HTERT RPE-1 (cell line): ENCODE measurements around the gene FAM167B.

Experiments used
- in situ Hi-C: fragments of 300-500 bp; cut with MboI; formaldehyde crosslinking; loops from 4 replicates; pipeline ENCODE4 v1.14.3; 2020; ENCODE audit warnings: low sequenced_read_pairs

The FAM167B gene

GRCh38 chr1:32246888-32247273, at the start of gene FAM167B:
Gene FAM167B, plus strand, starts transcription at chr1:32247222. Its CDS starts 200 bp downstream, at chr1:32247422.
- in situ Hi-C loops: no loop called here

- in situ Hi-C loops: no loop called here
Observed at GRCh38 chr1:32197837-32198236, 49.2 kb upstream of the FAM167B start.

- in situ Hi-C loops: no loop called here
Observed at GRCh38 chr1:32198237-32199042, 48.6 kb upstream of the FAM167B start.

GRCh38 chr1:32199043-32199716, 47.8 kb upstream of the FAM167B start:
- in situ Hi-C loops: no loop called here

GRCh38 chr1:32199717-32200072, 47.3 kb upstream of the FAM167B start:
- in situ Hi-C loops: no loop called here

- in situ Hi-C loops: no loop called here
Observed at GRCh38 chr1:32200226-32201010, 46.6 kb upstream of the FAM167B start, which contains the start of gene CCDC28B. Gene CCDC28B, plus strand, starts transcription at chr1:32200595. Its CDS starts 1,341 bp downstream, at chr1:32201936.

GRCh38 chr1:32201011-32201855, 45.8 kb upstream of the FAM167B start:
- in situ Hi-C loops: no loop called here

GRCh38 chr1:32204943-32205361, 42.1 kb upstream of the FAM167B start:
- in situ Hi-C loops: no loop called here

- in situ Hi-C loops: no loop called here
Observed at GRCh38 chr1:32205401-32206370, 41.3 kb upstream of the FAM167B start, which contains the start of gene IQCC. Gene IQCC, plus strand, starts transcription at chr1:32205671. Its CDS starts 11 bp downstream, at chr1:32205682.

- in situ Hi-C loops: no loop called here
Observed at GRCh38 chr1:32208469-32208868, 38.6 kb upstream of the FAM167B start.

- in situ Hi-C loops: no loop called here
Observed at GRCh38 chr1:32208891-32209328, 38.1 kb upstream of the FAM167B start, which contains the start of gene DCDC2B. Gene DCDC2B, plus strand, starts transcription at chr1:32209089. Its CDS starts 5 bp downstream, at chr1:32209094.

- in situ Hi-C loops: no loop called here
Observed at GRCh38 chr1:32215629-32216480, 31.2 kb upstream of the FAM167B start.

GRCh38 chr1:32216566-32216965, 30.5 kb upstream of the FAM167B start:
- in situ Hi-C loops: no loop called here

- in situ Hi-C loops: no loop called here
Observed at GRCh38 chr1:32219022-32219421, 28.0 kb upstream of the FAM167B start.

GRCh38 chr1:32220746-32221580, 26.1 kb upstream of the FAM167B start:
- in situ Hi-C loops: no loop called here

GRCh38 chr1:32221581-32221979, 25.4 kb upstream of the FAM167B start:
- in situ Hi-C loops: no loop called here
